ENCODE results near the gene KLHL22.
A peak's percentile ranks its signal among the peaks of the same experiment; 100 is the strongest.
"Not testable (repeated sequence)": the region's sequence is repeated elsewhere in the genome, so short reads cannot be mapped to it uniquely, and the experiment has no call there.

The KLHL22 gene

DNA sequence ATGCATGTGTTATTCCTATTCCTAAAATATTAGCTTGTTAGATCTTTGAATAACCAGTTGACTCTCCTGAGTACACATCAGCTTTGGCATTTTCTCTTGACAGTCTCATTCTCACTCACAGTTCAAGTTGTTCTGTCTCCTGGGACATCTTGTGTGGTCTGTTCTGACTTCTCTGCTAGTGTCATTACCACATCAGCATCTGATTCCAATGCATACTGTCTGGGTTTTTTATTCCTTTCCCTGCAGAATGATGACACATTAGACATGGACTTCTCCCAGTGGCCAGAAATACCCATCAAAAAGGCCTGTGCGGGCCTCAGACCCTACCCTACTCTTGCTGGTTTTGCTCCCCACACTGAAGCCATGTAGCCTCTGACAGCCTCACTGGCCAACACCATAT lies 99.0 kb downstream of the KLHL22 start:
- DNase-seq (ENCODE audit: low read depth), result peak; percentile 22
- no peaks in the 10 kb centered on the region for H3K36me3 ChIP-seq (ENCODE audit: control insufficient read depth, insufficient read depth, low read length, severe bottlenecking)

GRCh38 chr22:20395907-20396287 lies 99.7 kb downstream of the KLHL22 start:
- Histone ChIP-seq H3K4me3 (ENCODE audit: low read length) (no peak overlapping the region), H3K4me1 (ENCODE audit: control insufficient read depth, insufficient read depth, low read length) (peaks cover 23% of the 10 kb centered on the region)

More for the DNA sequence above, 99.0 kb downstream of the KLHL22 start:
- Histone ChIP-seq H3K27me3 (replicated peaks; ENCODE audit: control insufficient read depth, insufficient read depth, low read length) (no peaks in the 10 kb centered on the region), H3K4me3 (ENCODE audit: low read length) (no peak overlapping the region), H3K9ac (ENCODE audit: low read length) (no peak overlapping the region), H3K9me3 (ENCODE audit: control insufficient read depth, low read length) (no peaks in the 10 kb centered on the region), H3K4me1 (ENCODE audit: control insufficient read depth, insufficient read depth, low read length) (peaks cover 23% of the 10 kb centered on the region)

GRCh38 chr22:20395181-20395906 lies 100.3 kb downstream of the KLHL22 start:
- peaks cover 23% of the 10 kb centered on the region for H3K4me1 ChIP-seq (ENCODE audit: control insufficient read depth, insufficient read depth, low read length)
- no peak overlapping the region for H3K4me3 ChIP-seq (ENCODE audit: low read length)
- H3K27me3 ChIP-seq (replicated peaks; ENCODE audit: control insufficient read depth, insufficient read depth, low read length), result no peaks in the 10 kb centered on the region
- H3K9me3 ChIP-seq (ENCODE audit: control insufficient read depth, low read length), result no peaks in the 10 kb centered on the region
- peak overlapping the region; percentile 23 for H3K9ac ChIP-seq (ENCODE audit: low read length)
- DNase-seq (ENCODE audit: low read depth), result no peak
- H3K36me3 ChIP-seq (ENCODE audit: control insufficient read depth, insufficient read depth, low read length, severe bottlenecking), result no peaks in the 10 kb centered on the region

More at GRCh38 chr22:20395907-20396287, 99.7 kb downstream of the KLHL22 start:
- H3K27me3 ChIP-seq (replicated peaks; ENCODE audit: control insufficient read depth, insufficient read depth, low read length), result no peaks in the 10 kb centered on the region
- no peaks in the 10 kb centered on the region for H3K9me3 ChIP-seq (ENCODE audit: control insufficient read depth, low read length)
- H3K9ac ChIP-seq (ENCODE audit: low read length), result no peak overlapping the region
- H3K36me3 ChIP-seq (ENCODE audit: control insufficient read depth, insufficient read depth, low read length, severe bottlenecking), result no peaks in the 10 kb centered on the region
- DNase-seq (ENCODE audit: low read depth), result no peak

GRCh38 chr22:20393705-20394476 lies 101.7 kb downstream of the KLHL22 start, which contains the start of gene ZNF74:
ZNF74 (plus strand) TSS chr22:20394151; CDS start chr22:20394629, 478 bp downstream.
- peak; percentile 96 for DNase-seq (ENCODE audit: low read depth)
- H3K36me3 ChIP-seq (ENCODE audit: control insufficient read depth, insufficient read depth, low read length, severe bottlenecking), result no peaks in the 10 kb centered on the region
- H3K4me3 ChIP-seq (ENCODE audit: low read length), result peak within 1 kb of the TSS; percentile 87
- H3K4me1 ChIP-seq (ENCODE audit: control insufficient read depth, insufficient read depth, low read length), result peaks cover 23% of the 10 kb centered on the region
- peak within 1 kb of the TSS; percentile 88 for H3K9ac ChIP-seq (ENCODE audit: low read length)
- H3K9me3 ChIP-seq (ENCODE audit: control insufficient read depth, low read length), result no peaks in the 10 kb centered on the region
- peaks cover 3% of the 10 kb centered on the region for H3K27me3 ChIP-seq (replicated peaks; ENCODE audit: control insufficient read depth, insufficient read depth, low read length)

DNA sequence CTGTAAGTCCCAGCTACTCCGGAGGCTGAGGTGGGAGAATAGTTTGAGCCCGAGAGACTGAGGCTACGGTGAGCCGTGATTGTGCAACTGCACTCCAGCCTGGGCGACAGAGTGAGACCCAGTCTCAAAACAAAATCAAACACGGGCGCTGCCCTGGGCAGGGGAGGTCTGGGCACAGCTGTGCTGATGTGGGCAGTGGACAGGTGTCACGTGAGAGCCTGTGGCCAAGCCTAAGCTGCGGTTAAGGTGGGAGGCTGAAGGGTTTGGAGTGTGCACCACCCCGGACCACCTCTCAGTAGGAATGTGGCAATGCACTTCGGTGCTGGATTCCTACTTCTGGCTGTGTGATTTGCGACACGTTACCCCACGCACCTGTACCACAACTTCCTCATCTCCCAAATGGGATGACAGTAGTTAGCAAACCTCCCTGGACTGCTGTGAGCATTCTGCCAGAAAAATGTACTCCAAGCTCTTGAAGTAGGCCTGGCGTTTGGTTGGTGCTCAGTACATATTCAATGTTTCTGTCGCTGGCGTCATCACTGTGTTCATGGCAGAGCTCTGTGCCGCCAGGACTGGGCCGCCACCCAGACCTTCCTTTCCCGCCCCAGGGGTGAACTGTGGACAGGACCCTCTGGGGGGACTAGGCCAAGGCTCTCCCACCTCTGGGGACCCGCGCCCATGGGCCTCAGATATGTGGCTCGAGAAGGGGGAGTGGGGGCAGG lies 102.5 kb downstream of the KLHL22 start:
- no peaks in the 10 kb centered on the region for H3K9me3 ChIP-seq (ENCODE audit: control insufficient read depth, low read length)
- H3K27me3 ChIP-seq (replicated peaks; ENCODE audit: control insufficient read depth, insufficient read depth, low read length), result peaks cover 4% of the 10 kb centered on the region
- H3K36me3 ChIP-seq (ENCODE audit: control insufficient read depth, insufficient read depth, low read length, severe bottlenecking), result no peaks in the 10 kb centered on the region
- no peak for DNase-seq (ENCODE audit: low read depth)
- peaks cover 23% of the 10 kb centered on the region for H3K4me1 ChIP-seq (ENCODE audit: control insufficient read depth, insufficient read depth, low read length)
- peak overlapping the region; percentile 88 for H3K9ac ChIP-seq (ENCODE audit: low read length)
- H3K4me3 ChIP-seq (ENCODE audit: low read length), result peak overlapping the region; percentile 87

GRCh38 chr22:20392365-20392881 lies 103.2 kb downstream of the KLHL22 start:
- DNase-seq (ENCODE audit: low read depth); H3K4me3 ChIP-seq (ENCODE audit: low read length): not testable (repeated sequence)

More at GRCh38 chr22:20392365-20392881, 103.2 kb downstream of the KLHL22 start:
- H3K36me3 ChIP-seq (ENCODE audit: control insufficient read depth, insufficient read depth, low read length, severe bottlenecking); H3K27me3 ChIP-seq (replicated peaks; ENCODE audit: control insufficient read depth, insufficient read depth, low read length); H3K9me3 ChIP-seq (ENCODE audit: control insufficient read depth, low read length); H3K9ac ChIP-seq (ENCODE audit: low read length): not testable (repeated sequence)
- peaks cover 23% of the 10 kb centered on the region for H3K4me1 ChIP-seq (ENCODE audit: control insufficient read depth, insufficient read depth, low read length)

Data from adipocyte (in vitro differentiated cells).